GOT3 (cell line): ENCODE measurements around the gene NET1.
"Not testable (repeated sequence)": the region's sequence is repeated elsewhere in the genome, so short reads cannot be mapped to it uniquely, and the experiment has no call there.

Experiments
- DNase-seq: peaks from one replicate; lab custom pipeline; 2025; ENCODE audit warnings: mixed read lengths; lab: John Stamatoyannopoulos, UW

The NET1 gene

DNA sequence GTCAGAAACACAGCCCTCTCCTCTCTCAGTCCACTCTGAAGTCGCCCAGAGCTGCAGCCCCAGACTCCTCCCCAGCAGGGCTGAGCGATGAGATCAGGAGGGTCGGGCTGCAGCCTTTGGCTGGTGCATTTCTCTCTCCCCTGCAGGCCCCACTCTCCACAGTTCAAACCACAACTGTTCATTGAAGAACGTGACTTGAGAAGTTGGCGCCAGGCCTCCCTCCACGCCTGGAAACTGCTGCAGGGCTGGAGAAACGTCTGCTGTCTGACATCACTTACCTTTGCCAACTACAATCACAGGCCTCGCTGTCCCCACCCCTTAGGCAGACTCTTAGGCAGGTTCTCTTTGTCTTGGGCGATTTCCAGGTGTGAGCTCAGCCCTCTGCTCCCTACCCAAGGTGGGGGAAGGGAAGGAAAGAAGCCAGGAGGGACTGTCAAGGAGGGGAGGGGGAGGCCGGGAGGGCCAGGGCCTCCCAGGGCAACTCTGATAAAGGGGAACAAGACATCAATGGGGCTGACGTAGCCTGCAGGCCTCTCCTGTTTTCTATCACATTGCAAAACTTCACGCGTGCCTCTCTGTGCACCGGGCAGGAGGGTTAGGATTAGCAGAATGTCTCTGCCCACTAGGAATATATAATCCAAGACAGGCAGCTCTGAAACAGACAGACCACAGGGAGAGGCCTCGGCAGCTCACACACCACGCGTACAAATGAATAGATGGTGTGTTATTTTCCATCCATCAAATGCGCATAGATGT is 54.3 kb downstream of the NET1 start:
- no peak for DNase-seq

DNA sequence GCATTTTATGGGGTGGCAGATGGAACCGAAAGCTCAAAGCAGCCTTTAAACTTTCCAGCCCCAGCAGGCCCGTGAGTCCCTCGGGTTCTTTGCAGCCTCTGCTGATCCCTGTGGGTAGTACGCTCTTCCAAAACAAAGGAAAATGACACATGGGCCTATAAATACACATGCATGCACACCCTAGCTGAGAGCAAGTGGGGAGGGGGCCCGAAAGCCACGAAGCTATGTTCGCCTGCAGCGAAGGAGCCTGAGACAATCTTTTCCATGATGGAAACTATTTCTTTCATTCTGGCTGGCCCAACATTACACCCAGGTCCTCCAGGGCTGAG is 54.8 kb downstream of the NET1 start:
- no peak for DNase-seq

DNA sequence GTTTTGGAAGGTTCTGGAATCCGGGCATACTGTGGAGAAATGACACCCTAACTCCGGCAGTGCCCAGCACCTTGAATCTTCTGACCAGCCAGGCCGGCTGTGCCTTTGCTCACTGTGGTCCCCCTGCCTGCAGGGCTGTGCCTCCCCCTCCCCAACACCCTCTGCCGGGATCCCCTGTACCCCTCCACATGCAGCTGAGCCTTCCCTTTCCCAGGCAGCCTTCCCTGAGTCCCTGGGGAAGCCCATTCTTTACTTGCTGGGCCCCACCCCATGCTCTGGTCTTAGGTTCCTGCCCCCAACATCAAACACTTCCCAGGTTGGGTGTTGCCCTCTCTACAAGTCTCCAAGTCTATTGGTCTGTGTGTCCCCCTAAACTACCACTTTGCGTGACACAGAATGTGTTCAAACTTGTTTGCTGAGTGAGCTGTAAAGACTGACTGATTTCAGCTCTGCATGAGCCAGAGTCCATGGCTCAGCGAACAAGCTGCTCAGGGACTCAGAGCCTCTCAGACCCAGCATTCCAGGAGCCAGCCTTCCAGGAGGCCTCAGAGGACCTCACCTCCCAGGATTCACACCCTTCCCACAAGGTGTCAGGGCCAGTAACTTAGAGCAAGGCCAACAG is 55.4 kb downstream of the NET1 start:
- DNase-seq, result no peak

DNA sequence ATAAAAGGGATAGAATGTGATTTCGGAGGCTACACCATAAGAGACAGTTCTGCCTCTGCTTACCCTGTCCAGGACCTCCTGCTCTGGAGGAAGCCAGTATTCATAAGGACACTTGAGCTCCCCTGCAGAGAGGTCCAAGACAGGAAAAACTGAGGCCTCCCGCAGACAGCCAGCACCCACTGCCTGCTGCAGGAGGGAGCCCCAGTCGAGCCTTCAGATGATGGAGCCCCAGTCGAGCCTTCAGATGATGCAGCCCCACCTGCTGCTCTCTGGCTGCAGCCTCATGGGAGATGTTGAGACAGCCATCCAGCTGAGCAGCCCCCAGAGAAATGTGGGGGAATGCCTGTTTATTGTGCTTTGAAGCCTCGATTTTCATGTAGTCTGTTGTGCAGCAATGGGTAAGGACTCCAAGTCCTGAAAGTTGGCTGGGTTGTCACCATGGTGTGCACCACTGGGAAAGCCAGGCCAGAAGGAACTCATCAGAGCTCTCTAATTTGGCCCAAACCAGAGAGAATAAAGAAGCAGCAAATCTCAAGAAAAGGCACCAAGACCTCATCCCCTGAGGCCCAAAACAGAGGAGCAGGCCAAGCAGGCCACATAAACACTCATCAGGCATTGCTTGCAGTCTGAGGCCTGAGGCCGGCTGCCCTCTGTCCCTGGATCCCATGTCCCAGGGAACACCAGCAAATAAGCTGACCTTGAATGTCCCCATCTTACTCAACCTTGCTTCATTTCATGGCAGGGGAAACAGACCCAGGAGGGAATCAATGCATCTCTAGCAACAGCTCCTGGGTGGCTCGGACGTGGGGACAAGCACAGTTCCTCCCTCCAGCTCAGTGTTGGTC is 56.1 kb downstream of the NET1 start:
- no peak for DNase-seq

DNA sequence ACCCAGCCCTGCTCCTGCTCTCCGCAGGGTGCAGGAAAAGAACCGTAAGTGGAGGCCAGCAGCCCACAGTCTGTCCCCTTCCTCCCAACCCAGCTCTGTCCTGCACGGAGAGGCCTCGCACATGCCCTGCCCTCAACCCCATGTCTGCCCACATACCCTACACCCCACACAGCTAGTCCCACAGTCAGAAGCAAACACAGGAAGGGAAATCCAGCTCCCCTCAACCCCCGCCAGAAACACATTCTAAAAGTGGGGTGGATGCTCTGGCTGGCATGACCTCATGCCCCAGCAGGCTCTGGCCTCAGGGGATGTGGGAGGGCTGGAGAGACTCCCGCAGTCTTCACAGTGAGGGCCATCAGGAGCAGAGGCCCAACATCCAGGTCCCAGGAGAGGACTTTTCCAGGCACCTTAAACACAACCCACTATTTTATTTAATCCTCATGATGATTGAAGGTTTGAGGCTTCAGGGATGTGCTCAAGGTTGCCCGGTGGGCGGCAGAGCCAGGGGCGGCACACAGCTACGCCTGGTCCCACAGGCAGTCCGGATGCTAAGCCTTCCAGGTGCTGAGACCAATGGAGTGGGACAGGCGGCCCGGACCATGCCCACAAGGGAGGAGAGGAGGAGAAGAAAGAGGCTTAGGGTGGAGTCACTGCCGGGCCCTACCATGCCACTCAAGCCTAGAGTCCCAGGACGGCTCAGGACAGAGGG is 57.1 kb downstream of the NET1 start:
- no peak for DNase-seq

DNA sequence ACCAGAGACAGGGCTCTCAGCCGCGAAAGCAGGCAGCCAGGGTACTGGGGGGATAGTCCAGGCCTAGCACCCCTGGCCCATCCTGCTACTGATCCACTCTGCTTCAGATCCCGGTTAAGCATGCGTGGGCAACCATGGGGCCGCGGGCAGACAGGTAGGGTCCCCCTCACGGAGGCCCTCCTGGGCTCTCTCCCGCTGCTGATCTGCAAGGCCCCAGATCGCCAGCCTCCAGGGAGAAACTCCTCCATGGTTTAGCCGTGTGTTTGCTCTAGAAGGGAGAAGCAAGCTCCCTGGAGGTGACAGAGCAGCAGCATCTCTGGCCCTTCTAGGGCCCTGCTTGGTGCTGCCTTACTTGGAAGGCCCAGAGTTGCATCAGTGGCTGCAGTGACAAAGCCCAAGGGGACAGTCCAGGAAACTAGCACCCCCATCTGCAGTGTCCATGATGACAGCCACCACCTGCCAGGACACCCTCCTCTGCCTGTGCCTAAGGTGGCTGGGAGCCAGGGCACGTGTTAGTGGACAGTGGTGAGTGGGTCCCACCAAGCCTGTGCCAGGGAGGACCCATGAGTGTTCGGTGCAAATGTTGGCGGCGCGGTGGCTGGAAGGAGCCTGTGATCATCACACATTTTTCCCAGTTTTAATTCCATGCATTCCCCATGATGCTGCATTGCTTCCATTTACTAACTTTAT is 57.9 kb downstream of the NET1 start:
- no peak for DNase-seq

DNA sequence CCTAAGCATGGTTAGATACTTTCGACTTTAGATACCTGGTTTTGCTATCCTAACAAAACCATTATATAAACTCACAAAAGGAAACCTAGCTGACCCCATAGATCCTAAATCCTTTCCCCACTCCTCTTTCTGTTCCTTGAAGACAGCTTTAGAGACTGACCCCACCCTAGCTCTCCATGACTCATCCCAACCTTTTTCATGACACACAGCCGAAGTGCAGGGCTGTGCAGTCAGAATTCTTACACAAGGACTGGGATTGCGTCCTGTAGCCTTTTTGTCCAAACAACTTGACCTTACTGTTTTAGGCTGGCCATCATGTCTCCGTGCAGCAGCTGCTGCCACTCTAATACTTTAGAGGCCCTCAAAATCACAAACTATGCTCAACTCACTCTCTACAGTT is 62.3 kb downstream of the NET1 start:
- not testable (repeated sequence) for DNase-seq

DNA sequence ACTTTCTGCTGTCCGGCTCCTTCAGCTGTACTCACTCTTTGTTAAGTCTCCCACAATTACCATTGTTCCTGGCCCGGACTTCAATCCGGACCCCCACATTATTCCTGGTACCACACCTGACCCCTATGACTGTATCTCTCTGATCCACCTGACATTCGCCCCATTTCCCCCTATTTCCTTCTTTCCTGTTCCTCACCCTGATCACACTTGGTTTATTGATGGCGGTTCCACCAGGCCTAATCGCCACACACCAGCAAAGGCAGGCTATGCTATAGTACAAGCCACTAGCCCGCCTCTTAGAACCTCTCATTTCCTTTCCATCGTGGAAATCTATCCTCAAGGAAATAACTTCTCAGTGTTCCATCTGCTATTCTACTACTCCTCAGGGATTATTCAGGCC is 62.7 kb downstream of the NET1 start:
- DNase-seq, result not testable (repeated sequence)

DNA sequence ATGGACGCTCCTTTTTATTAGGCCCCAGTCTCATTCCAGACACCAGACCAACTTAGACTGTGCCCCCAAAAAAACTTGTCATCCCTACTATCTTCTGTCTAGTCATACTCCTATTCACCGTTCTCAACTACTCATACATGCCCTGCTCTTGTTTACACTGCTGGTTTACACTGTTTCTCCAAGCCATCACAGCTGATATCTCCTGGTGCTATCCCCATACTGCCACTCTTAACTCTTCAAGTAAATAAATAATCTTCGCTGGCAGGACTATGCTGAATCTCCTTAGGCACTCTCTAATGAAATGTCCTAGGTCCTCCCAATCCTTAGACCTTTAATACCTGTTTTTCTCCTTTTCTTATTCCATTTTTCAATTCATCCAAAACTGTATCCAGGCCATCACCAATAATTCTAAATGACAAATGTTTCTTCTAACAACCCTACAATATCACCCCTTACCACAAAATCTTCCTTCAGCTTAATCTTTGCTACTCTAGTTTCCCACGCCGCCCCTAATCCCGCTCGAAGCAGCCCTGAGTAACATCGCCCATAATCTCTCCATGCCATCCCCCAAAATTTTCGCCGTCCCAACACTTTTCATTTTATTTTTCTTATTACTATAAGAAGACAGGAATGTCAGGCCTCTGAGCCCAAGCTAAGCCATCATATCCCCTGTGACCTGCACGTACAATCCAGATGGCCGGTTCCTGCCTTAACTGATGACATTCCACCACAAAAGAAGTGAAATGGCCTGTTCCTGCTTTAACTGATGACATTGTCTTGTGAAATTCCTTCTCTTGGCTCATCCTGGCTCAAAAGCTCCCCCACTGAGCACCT is 63.8 kb downstream of the NET1 start:
- DNase-seq, result not testable (repeated sequence)

DNA sequence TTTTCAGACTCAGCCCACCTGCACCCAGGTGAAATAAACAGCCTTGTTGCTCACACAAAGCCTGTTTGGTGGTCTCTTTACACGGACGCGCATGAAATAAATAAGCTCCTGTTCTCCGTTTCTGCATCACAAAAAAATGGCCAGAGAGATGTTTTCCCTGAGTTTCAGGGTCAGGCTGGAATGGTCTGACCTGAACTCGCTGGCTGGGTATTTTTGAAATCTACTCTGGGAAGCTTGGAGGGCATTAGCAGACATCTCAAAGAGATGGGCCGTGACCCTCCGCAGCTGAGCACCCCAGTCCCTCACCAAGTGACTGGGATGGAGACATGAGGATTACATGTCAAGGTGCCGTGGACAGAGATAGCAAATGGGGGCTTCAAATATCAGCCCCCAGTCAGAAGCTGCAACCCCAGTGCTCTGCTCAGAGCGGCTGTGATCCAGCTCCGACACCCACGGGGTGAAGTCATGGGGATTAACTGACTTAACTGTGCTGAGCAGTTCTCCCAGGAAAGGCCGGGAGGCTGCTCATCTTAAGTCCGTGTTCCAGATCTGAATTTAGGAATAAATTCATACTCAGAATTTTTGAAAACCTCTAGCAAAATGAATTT is 64.7 kb downstream of the NET1 start:
- no peak for DNase-seq

DNA sequence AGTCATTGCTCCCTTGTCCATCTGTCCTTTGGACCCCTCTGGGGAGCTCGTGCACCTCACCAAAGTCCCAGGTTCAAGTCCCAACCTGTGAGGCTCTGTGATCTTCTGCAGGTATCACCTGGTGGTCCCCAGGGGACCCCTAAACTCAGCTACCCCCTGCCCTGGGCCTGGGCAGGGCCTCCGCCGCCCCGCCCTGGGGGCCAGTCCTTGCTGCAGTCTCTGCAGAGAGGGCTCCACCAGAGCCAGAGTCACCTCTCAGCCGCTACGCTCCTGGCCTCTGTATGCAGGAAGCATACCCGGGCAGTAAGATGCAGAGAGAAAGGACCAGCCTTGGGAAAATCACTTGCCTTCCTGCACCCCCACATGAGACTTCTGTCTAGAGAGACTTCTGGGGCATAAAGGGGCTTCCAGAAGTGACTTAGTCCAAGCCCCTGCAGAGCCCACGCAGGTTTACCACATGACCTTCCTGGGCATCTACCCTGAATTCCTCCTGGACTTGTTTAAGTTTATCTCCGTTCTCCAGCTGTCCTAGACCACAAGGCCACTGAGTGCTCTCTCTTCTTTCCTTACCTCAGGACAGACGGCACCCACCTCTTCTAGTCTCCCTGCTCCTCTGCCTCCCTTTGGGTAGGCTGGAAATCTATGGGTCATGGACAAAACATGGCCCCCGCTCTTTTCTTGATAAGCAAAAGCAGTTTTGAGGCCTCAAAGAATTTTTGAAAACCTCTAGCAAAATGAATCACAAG is 65.8 kb downstream of the NET1 start:
- DNase-seq, result no peak

DNA sequence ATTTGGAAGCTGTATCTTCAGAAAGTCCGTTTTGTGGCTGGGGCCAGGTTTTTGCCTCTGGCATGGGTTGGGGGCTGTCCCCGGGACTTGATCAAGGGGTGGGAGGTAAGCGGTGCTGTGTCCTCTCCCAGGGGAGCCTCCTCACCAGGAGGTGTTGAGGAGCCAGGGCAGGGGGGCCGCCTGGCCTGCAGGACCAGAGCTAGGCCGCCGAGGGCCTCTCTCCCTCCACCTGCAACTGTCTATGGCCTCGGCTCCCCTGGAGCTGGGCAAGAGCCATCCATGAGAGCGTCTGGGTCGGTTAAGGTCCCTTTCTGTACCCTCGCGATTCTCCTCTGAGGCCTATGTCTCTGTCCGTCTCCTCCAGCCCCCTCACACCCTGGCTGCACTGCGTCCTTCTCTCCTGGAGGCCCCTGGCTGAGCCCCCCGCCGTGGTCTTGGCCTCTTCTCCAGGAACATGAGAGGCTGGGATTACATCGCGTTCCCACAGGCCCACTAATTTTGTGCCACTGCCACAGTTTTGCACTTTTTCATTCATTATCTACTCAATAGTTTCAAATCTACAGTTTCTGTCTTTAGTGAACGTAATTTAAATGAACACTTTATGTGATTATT is 66.4 kb downstream of the NET1 start:
- DNase-seq, result no peak

DNA sequence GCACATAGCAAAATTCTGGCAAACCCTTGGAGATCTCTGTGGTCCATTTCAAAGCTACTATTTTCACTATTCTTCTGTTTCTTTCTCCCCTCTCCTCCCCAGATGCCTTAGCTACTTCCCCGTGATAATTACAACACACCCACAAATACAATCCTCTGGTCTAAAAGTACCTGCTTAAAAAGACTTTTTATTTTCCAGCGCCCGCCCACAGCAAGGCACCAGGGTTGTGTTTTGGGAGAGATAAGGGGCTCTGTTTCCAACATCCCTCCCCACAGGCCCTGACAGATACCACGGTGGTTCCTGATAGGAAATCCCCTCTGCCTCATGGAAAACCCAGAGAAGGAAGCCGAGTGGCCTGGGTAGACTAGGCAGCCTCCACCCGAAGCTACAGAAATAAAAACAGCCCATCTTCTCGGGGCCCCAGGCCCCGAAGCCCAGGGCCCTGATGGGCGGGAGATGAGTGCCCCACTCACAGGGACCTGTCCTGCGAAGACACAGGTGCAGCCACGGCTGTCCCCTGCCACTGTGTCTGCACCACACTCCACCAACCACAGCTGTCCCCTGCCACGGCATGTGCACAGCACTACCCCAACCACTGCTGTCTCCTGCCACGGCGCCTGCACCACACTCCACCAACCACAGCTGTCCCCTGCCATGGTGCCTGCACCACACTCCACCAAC is 67.3 kb downstream of the NET1 start:
- no peak for DNase-seq

DNA sequence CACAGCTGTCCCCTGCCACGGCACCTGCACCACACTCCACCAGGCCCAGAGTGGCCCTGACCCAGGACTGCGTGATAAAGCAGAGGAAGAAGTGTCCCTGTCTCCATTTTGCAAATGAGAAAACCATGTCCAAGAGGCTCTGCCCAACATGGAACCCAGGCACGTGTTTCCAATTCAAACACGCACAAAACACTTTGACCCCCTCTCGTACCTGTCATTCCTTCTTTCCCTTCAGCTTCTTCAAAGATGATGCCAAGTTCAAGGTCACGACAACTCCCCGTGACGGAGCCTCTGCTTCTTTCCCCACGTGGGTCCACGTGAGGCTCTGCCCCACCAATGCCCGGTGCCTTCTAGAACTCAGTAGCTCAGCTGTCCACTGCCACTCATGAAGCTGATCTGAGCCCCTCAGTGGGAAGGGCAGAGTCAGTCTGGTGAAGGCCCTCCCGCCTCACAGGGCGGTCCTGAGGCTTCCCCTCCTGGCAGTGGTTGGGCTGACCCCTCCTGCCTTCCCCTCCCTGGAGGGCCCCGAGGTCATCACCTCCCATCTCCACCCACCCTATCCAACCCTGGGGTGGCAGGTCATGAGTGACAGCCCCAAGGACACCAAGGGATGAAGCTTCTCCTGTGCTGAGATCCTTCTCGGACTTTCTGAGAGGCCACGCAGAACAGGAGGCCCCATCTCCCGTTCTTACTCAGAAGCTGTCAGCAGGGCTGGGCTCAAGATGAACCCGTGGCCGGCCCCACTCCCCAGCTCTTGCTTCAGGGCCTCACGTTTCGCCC is 68.0 kb downstream of the NET1 start:
- no peak for DNase-seq

DNA sequence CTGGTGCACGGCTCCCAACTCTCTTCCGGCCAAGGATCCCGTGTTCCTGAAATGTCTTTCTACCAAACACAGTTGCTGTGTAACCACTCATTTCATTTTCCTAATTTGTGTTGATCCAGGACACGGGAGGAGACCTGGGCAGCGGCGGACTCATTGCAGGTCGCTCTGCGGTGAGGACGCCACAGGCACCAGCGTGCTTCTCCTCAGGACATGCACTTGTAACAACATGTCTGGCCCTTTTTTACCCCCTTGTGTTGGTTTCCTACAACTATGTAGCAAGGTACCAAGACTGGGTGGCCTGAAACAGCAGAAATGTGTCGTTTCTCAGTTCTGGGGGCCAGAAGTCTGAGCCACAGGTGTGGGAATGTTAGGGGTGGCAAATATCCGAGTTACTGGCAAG is 68.8 kb downstream of the NET1 start:
- no peak for DNase-seq

DNA sequence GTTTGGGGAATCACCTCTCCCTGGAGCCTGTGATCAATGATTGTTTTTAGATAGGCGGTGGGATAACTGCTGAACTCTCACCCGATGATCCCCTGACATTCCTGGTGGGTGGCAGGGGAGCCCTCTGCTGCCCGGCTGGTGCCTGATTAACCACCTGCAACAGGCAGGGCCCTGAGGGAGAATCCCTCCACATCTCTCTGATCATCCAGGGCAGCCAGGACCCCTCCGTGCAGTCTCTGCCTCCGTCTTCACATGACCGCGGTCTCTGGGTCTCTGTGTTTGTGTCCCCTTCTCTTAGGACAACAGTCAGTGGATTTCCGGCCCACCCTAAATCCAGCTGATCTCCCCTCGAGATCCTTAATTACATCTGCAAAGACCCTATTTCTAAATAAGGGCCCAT is 69.7 kb downstream of the NET1 start:
- no peak for DNase-seq

DNA sequence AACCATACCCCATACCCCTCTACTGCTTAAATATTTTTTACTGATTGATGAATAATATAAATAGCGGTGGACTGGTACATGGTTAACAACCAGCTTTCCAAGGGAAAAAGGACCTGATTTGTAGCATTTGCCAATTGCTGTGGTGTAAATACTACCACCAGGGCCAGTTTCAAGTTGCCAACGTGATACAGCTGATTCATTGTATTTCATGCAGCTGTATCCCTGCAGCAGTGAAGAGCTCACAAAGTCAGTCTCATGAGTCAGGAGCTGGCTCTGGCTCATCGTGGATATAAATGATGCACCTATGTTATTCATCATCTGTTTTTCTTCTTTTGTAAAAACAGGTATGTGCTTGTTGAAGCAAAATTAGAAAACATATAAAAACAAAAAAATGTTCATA is 71.8 kb downstream of the NET1 start:
- DNase-seq, result no peak

DNA sequence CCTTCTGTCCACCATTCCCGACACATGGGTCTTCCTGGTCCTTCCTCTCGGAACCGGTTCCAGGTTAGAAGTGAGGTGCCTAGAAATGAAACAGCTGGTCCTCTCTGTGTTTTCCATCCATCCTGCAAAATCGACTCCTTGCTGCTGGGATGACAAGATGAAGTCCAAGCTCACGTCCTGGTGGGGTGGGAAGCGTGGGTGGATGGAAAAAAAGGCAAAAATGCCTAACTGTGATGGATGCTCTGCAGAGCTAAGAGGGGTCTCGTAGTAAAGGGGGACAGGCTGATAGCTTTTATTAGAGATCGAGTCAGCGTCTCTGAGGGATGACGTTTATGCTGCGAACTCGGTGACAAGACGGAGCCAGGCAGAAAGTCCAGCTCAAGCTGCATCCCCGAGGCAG is 72.9 kb downstream of the NET1 start:
- DNase-seq, result no peak
